OCI-LY3 (cell line): ENCODE measurements around the gene TOMM34.

ENCODE experiments used
- EZH2phosphoT487 ChIP-seq: fragments of 200-600 bp; shearing (Covaris generic); IDR thresholded peaks from 2 replicates; pipeline ENCODE4 v1.6.1; 2018; ENCODE audit warnings: antibody characterized with exemption, mixed run types, low read depth
- TF ChIP-seq, protein P1 (sequence below): fragments of 200-600, 300-600 bp; sonication (generic); IDR thresholded peaks from 2 replicates; pipeline ENCODE4 v1.5.1; 2014; ENCODE audit warnings: antibody characterized with exemption, low read length, low read depth

- TF ChIP-seq, protein P1, sequence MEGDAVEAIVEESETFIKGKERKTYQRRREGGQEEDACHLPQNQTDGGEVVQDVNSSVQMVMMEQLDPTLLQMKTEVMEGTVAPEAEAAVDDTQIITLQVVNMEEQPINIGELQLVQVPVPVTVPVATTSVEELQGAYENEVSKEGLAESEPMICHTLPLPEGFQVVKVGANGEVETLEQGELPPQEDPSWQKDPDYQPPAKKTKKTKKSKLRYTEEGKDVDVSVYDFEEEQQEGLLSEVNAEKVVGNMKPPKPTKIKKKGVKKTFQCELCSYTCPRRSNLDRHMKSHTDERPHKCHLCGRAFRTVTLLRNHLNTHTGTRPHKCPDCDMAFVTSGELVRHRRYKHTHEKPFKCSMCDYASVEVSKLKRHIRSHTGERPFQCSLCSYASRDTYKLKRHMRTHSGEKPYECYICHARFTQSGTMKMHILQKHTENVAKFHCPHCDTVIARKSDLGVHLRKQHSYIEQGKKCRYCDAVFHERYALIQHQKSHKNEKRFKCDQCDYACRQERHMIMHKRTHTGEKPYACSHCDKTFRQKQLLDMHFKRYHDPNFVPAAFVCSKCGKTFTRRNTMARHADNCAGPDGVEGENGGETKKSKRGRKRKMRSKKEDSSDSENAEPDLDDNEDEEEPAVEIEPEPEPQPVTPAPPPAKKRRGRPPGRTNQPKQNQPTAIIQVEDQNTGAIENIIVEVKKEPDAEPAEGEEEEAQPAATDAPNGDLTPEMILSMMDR: no peak
- no peak for TF ChIP-seq EZH2phosphoT487
Observed at GRCh38 chr20:44965651-44966029, 5.4 kb upstream of the TOMM34 start.
